ENCODE results near the gene DPP10.
"Not testable (repeated sequence)": the region's sequence is repeated elsewhere in the genome, so short reads cannot be mapped to it uniquely, and the experiment has no call there.

DPP10 gene

DNA sequence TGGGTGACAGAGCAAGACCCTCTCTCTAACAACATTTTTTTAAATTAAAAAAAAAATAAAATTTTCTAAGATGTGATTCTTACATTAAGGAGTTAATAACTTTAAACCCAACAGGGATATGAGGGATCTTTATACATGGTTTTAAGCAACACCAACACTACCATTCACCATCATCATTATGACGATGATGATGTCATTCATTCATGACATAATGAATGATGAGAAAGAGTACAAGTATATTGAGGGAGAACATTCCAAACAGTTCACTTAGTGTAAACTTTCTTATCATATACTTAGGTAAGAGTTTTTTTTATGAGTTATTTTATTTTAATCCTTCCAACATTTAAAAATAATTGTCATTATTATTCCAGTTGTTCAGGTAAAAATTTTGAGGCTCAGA, 863.3 kb downstream of the DPP10 start:
- DNase-seq, result no peak

DNA sequence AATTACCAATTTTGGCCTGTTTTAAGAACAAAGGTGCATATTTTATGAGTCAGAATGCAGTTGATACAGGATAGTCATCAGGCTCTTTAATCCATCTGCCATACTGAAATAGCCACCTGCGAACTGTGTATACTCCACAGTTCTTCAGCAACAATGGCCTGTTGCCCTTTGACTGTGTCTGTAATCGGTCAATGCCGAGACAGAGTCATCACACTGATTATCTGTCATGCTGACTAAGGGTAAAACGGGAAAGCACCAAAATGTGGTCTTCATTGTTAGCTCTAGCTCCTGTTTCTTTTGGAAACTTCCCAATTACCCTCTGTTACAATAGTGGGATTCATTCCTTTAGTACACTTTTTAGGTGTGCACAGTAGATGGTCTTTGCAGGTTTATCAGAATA, 871.7 kb downstream of the DPP10 start:
- no peak for DNase-seq

DNA sequence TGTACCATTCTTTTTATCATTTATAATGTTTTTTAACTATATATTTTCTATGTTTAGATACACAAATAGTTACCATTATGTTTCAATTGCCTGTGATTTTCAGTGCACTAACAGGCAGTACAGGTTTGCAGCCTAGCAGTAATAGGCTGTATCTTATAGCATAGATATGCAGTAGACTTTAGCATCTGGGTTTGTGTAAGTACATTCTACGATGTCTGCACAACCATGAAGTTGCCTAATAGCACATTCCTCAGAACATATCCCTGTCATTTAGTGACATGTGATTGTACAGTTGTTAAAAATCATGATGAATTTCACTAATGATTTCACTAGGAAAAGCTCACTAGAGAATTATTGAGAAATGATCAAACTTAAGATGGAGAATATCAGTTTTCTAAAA, 884.6 kb downstream of the DPP10 start:
- DNase-seq, result no peak

DNA sequence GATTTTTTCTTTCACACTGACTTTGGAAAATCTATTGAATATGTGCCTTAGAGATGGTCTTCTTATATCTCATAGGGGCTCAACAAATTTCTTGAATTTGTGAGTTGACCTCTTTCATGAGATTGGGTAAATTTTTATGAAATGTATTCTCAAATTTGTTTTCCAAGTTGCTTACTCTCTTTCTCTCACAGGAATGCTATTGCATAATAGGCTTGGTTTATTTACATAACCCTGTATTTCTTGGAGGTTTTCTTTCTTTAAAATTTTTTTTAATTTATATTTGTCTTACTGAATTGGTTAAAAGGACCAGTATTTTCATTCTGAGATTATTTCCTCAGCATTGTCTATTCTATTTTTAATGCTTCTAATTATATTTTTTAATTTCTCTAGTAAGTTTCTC, 917.1 kb downstream of the DPP10 start:
- DNase-seq, result no peak

DNA sequence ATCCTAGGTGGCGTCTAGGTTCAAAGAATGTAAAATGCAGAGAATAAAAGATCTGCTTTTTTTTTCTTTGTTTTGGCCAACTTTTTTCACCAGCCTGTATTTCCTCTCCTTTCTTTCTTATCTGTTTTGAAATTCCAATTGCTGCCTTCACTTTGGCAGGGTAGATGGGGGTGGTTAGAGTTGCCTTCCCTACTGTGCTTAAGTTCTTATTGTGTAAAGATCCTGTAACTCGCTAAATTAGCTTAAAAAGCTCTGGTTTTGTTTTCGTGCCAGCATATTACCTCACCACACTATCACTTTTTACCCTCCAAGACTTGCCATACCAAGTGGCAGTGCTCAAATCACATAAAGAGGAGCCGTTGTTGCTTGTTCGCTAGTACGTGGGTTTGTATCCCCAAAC, 921.7 kb downstream of the DPP10 start:
- no peak for DNase-seq

DNA sequence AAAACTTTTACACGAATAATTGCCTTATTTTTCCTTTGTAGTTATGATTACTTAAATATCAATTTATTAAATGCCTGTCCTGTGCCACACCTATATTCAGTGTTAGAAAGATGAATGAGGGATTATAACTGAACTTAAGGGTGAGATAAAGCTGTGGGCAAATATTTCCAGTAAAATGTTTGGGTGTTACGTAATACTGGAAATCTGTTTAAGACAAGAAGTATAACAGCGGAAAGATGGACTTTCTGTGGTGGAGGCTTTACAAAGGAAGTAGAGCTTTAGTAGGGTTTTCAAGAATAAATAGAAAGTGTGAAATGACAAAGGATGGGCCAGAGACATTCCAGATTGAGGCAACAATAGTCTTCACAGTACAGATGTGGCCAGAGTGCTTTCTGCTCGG, 927.0 kb downstream of the DPP10 start:
- DNase-seq, result no peak

DNA sequence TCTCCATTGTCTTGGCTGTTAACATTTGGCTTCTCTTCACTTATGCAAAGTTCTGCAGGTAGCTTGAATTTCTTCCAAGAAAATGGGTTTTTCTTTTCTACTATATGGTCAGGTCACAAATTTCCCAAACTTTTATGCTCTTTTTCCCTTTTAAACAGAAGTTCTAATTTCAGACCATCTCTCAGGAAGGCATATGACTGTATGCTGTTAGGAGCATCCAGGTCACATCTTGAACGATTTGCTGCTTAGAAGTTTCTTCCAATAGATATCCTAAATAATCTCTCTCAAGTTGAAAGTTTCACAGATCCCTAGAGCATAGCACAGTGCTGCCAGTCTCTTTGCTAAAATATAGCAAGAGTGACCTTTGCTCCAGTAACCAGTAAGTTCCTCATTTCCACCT, 932.5 kb downstream of the DPP10 start:
- DNase-seq, result no peak

DNA sequence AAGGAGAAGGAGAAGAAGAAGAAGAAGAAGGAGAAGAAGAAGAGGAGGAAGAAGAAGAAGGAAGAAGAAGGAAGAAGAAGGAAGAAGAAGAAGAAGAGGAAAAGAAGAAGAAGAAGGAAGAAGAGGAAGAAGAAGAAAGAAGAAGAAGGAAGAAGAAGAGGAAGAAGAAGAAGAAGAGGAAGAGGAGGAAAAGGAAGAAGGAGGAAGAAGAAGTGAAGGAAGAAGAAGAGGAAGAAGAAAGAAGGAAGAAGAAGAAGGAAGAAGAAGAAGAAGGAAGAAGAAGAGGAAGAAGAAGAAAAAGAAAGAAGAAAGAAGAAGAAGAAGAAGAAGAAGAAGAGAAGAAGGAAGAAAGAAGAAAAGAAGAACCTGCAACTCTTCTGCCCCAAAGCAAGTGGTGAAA, 942.0 kb downstream of the DPP10 start:
- no peak for DNase-seq

DNA sequence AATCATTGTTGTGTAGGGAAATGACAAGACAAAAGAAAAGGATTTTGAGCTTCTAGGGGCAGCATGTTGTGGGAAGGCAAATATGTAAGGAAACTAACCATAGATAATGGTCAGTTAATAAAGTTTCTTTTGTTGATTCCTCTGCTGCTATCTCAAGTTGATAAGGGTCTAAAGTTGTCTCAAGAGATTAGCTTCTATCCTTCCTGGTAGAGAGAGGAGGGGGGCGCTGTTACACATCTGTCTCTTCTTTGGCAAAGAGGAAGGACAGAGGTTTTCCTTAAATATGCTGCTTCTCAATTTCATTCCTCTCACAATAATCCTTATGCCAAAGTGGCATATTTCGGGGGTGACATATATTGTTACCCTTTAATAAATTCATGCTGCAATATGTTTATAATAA, 944.0 kb downstream of the DPP10 start:
- no peak for DNase-seq

DNA sequence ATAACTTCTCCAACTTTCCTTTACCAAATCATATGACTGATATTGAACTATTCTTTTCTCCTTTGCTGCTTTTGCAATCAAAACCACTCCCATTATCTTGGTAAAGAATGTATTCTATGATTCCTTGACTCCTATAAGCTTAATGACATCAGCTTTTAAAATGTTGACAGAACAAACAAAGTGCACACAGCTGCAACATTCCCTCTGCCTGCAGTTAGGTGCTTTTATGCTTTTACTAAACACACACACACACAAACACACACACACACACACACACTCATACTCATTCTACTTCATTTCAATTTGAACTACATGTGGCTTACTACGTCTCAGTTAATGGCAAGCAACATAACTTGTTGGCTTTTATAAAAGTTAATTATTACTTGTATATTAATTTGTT, 946.6 kb downstream of the DPP10 start:
- DNase-seq, result no peak

DNA sequence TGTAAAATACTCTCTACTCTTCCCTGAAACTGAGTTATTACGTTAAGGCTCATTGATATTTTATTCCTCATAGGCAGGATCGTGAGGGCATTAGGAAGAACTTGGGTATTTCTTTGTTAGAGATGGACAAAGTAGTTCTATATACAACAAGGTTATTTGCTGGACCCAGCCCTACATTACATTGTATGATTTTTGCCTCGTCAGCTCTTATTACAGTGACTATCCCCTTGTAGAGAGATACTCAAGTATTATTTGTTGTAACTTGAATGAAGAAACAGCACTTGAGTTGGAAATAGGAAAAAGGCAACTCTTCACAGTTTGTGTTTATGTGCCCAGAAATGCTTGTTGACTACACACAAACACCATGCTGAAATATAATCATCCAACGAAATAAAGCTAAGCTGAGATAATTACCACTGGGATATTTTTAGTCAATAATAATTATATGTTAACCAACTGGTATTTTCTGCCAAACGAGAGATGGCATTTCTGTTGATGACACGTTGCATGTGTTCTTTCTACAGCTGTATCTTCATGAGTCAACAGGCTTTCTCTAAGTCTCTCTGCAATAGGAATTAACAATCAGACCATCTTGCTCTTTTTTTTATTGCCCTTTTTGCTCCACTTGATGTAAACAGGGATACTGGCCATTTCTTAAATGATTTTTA, 947.6 kb downstream of the DPP10 start:
- DNase-seq, result no peak

DNA sequence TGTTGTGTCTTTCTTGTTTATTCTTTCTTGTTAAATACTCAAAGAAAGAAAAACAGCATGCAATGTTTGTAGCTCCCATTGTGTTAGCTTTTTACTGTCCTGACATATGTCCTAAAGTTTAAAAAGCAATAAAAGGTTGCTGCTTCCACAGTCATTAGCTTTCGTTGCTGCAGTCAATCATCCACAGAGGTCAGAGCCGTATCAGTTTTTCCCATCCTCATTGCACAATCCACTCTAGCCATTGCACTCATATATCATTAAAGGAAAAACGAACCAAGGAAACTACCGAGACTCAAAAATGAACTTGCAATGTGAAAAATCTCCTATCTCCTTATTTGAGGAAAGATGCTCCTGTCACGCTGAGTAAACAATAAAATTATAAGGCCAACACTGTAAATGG, 954.1 kb downstream of the DPP10 start:
- DNase-seq, result no peak

DNA sequence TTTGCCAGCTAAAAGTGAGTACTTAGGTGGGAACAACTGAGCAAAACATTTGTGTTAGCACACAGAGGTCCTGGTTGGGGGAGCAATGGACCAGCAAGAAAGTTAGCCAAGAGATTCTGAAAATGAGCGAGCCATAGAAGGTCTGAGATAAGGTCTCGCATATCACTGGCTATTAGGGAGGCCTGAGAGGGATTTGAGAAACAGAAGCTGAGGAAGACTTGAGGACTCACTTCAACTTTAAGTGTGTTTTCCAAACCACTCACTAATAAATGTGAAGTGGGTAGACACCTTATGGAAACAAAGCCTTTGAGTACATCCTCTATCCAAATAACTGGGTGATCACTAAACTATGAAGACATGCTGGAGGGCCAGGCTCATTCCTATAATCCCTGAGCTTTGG, 958.5 kb downstream of the DPP10 start:
- DNase-seq, result no peak

DNA sequence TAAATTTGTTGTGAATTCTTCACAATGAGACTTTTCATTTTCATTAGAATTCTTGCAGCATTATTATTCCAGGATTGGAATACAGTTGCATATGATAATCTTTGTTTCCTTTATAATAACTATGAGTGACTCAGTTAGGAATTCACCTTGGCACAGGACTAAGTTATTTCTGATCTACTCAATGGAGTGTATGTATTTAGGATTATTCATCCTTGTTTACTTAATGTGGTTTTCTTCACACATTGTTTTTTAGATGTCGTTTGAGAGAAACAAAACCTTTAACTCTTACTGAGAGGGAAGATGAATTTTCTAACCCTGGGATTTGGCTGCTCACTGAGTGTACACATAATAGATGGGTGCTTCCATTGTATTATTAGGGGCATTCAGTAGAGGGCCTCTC, 970.1 kb downstream of the DPP10 start:
- DNase-seq, result no peak

DNA sequence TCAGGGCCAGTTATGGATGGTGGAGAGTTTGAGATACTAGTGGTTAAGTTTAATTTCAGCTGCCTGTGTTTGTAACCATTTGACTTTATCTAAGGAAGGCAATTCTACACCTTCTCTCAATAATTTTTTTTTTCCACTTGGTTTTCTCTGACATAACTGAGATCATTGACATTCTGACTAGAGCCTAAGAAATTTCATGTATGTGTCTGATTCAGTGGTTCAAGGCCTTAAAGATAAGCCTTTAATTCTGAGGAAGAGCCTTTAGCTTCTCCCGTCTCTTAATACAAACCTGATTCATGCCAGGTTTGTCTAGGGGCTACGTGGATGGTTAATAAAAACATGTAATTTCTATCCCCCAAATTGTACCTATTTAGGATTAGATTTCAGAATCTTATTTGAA, 971.4 kb downstream of the DPP10 start:
- no peak for DNase-seq

DNA sequence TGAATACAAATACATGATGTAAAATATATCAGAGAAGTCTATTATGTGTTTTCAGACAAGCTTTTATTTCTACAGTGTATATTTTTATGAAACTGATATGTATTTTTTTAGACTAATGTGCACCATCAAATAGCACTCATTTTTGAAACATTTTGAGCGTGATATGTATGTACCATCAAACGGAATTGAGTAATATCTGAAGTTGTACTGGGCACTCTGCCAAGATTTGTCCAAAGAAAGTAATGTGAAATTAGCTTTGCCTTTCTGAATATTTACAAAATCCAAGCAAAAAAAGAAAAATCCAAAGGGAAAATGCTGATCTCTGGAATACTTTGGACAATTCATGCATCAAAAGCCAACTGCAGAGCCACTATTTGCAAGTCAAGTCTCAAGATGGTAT, 972.0 kb downstream of the DPP10 start:
- no peak for DNase-seq

DNA sequence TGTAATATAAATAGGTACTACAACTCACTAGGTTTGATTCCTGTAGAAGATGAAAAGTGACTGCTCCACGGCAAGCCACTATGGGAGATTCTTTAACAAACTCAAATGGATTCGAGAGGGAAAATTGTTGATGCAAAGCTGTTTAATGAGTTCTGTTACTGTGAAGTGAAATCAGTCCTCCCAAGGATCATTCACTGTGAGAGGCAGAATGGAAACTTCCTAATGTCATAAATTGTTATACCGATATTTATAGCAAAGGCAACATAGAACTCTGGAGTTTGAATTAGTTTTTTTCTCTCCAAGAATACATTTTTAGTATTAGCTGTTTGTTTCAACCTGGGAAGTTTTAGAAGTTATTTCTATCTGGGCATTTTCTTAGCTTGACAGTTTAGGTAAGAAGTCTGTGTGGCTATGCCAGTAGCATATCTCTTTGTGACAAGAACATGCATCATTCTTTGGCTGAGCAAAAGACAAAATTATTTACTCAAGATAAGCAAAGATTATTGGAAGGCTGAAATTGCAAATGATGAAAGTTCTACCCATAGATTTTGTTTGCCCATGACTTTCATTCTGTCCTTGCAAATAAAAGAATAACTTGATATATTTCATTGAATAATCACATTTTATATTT, 979.7 kb downstream of the DPP10 start:
- DNase-seq, result no peak

DNA sequence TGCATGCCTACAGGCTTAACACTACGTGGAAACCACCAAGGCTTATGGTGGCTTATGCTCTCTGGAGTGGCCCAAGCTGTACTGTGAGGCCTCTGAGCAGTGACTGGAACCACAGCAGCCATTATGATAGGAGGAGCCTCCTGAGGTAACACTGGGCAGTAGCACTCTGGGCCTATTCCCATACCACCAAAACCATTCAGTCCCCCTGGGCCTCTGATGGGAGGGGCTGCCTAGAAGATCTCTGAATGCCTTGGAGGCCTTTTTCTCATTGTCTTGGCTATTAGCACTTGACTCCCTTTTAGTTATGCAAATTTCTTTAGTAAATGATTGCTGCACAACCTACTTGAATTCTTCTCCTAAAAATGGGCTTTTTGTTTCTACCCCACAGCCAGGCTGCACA, 985.0 kb downstream of the DPP10 start:
- no peak for DNase-seq

DNA sequence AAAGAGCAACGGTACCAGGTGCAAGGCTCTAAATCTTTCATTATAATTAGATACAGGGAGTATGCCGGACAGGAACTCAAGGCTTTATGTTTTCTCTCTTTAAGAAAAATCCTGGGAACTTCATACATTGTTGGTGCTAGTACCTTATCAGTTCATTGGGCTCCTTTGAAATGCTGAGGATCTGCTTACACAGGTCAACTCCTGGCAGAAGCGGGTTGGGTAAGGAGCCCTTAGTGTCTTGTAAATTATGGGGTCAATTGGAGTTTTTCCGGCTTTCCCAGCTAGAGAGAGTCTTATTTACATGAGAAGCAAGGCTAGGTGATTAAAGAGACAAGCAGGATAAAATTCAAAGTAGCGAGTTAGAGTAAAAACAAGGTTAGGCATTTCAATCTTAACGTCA, 998.3 kb downstream of the DPP10 start:
- DNase-seq, result not testable (repeated sequence)

DNA sequence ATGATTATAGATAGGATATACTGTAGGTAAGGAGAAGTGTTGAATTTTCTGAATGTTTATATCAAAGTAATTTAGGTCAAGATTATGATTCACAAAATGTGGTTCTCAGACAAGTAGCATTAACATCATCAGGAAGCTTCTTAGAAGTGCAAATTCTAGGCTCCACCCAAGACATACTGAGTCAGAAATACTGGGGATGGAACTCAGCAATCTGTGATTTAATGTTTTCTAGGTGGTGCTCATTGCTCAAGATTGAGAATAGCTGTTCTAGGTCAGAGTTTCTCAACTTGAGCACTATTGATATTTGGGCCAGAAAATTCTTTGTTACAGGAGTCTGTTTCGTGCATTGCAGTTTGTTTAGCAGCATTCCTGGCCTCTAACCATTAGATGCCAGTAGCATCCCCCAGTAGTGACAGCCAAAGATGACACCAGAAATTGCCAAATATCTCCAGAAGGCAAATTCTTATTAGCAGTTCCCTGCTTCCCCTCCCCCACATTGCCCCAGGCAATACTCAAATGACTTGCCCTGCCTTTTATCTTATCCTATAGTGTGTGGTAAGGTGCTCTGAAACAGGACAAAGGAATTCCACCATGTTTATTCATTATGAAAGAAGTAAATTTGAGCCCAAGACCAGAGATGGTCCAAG, 1001.2 kb downstream of the DPP10 start:
- DNase-seq, result no peak

DNA sequence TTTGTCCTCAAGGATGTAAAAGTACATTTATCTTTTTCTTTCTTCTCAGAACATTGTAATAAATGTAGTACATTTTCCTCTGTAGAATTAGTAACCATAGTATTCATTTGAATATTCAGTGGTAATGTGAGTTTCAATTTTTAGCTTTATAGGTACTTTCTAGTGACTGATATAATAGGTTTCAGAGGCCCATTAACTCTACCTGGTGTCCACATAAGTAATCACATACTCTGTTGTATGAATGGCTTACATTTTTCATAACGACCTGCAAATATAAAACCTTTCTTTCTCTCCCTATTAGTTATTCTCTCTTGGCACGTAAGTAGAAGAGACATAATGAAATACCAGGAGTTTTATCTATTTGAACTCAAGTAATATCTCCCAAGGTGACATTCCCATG, 1017.6 kb downstream of the DPP10 start:
- DNase-seq, result no peak

DNA sequence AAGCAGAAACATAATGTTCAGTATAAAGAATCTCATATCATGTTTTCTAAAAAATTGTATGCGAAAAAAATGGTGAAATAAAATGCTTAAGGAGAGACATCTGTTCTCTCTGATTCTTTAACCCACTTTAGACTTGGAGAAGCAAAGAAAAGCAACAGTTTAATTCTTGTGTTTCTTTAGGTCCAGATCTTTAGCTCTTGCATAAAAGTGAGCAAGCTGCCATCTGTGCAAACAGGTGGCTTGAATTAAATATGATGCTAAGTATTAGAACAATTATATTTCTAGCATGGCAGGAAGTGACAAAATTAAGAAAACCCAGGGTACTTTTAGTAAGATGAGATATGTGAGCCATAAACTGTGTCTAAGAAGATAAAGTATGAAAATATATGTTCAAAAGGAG, 1038.3 kb downstream of the DPP10 start:
- DNase-seq, result no peak

DNA sequence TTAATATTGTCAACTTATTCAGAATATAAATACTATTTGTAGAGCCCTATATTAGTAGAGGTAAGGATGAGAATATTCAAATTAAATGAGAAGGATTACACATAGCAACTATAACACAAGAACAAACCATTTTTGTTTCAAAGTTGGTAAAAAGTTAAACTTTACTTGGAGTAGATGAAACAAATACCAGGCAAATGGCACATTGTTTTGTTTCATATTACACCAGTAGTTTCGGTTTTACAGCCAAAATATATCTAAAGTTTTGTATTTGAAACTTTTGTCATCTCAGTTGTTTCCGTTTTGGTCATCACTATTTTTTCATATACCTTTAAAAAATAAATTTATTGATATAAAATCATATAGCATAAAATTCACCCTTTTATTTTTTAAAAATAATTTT, 1039.4 kb downstream of the DPP10 start:
- DNase-seq, result no peak

DNA sequence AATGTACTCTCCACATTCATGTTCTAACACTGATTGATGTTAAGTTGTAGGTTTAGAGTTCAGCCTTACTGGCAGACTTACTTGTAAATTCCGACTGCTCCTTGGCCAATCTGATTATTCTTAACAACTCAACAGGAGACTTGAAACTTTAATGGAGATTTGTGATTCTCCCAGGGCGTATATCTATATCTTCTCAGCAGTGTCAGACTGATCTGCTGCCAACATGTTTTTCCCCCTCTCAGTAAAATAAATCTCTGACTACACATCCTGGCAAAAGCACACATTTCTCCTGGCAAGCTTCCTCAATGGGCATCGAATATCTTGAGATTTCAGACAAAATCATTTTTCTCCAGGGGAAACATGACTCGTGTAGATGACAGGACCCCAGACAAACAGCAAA, 1041.2 kb downstream of the DPP10 start:
- DNase-seq, result no peak

DNA sequence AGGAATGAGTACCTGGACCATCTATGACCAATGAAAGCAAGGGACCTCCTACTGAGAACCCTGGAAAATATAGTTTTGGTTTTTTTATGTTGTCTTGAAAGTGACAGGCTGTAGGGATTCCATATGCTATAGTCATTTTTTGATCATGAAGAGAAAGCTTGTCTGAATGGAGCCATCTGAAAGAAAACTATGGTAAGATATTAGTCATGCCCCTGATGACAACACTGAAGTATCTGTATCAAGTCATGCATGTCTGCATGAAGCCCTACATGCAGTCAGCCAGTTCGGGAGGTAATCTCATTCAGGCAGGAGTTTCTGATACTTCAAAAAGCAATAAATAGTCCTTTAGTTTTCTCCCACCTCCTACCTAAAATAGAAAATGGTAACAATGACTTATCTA, 1042.0 kb downstream of the DPP10 start:
- DNase-seq, result no peak
